ENCODE measurements around the gene LZTS3. TPM values are rescaled to one million over a fixed set of nuclear protein-coding genes. Genes with fewer than 3 reads are reported as not detected.
A peak's percentile ranks its signal among the peaks of the same experiment; 100 is the strongest.

The LZTS3 gene
- total and polyA plus RNA-seq, 10 of the 15 experiments (the other 5 are each of a cell fraction or from before 2014, with no cell fraction given), result 0.03 to 0.90 (median 0.22) TPM

GRCh38 chr20:3209257-3209945 is 36.1 kb upstream of the LZTS3 start, which contains the start of gene ITPA (continued):
- TF ChIP-seq E4F1 (IDR thresholded peaks at IDR 0.05; ENCODE audit: borderline replicate concordance, partially characterized antibody) (peak; percentile 71), ZNF592 (IDR thresholded peaks at IDR 0.05) (no peak), KDM1A (IDR thresholded peaks at IDR 0.05; ENCODE audit: borderline replicate concordance) (no peak), ZBTB40 (IDR thresholded peaks at IDR 0.05; ENCODE audit: borderline replicate concordance) (peak; percentile 93), MTA3 (IDR thresholded peaks at IDR 0.05; ENCODE audit: borderline replicate concordance, low read length) (no peak), FOXM1 (IDR thresholded peaks at IDR 0.05; ENCODE audit: low read depth, low read length) (no peak), ZZZ3 (IDR thresholded peaks at IDR 0.05; ENCODE audit: control insufficient read depth, insufficient read length, low read depth) (no peak), FOXK2 (IDR thresholded peaks at IDR 0.05) (peak; percentile 56), CREB1 (IDR thresholded peaks at IDR 0.05; ENCODE audit: low read depth) (no peak; the same call in 1 of the 2 replicates), CHD4 (IDR thresholded peaks at IDR 0.05) (no peak), HSF1 (IDR thresholded peaks at IDR 0.05; ENCODE audit: low read depth, low read length) (no peak), IRF3 (IDR thresholded peaks at IDR 0.05) (no peak), RB1 (IDR thresholded peaks at IDR 0.05; ENCODE audit: borderline replicate concordance) (no peak), PAX8 (IDR thresholded peaks at IDR 0.05) (no peak), NFIC (IDR thresholded peaks at IDR 0.05; ENCODE audit: low read depth, low read length) (no peak), EED (IDR thresholded peaks at IDR 0.05; ENCODE audit: low read depth) (peak; percentile 50), WRNIP1 (IDR thresholded peaks at IDR 0.05; ENCODE audit: borderline replicate concordance, low read depth, low read length) (no peak)
